G401 (cell line): ENCODE results near the gene PROX2. TPM values are rescaled to one million over a fixed set of nuclear protein-coding genes. Genes with fewer than 3 reads are reported as not detected.

Experiments used
- DNase-seq: peaks from one replicate; pipeline ENCODE4 v3.0.0-alpha.2; 2015; ENCODE audit warnings: low spot score
- in situ Hi-C: cut with HindIII; loops from 2 replicates; pipeline ENCODE4 v1.10.0; 2016; ENCODE audit warnings: low sequenced_read_pairs, mixed read lengths
- total RNA-seq: library from RNA; depleted of rRNA; stranded (reverse); fragments of >200 nt; shearing (Covaris generic); gene quantifications from 2 replicates; pipeline ENCODE4 v1.2.3, GENCODE V29; 2014

The PROX2 gene
- total RNA-seq, 1 experiment from 2014 or later, result not detected

DNA sequence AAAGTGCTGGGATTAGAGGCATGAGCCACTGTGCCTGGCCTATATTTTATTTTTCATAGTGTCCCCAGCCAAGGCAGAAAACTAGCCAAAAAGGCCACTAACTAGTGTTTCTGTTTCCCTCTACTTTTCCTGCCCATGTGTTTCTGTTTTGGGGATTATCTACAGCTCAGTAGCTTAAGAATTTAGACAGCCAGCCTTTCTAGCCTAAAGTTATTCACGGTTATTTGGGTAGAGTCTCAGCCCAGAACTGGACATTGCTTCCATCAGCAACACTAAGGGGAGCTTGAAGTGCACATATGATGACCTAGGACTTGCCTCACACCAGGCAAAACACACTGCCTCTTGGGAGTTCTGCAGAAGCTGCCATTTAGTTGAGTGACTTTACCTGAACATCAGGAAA lies 17.9 kb downstream of the PROX2 start:
- in situ Hi-C loops, result loop anchor here (5.0 kb wide), 1 partner anchor 49 kb away; no protein-coding TSS in a partner anchor

DNA sequence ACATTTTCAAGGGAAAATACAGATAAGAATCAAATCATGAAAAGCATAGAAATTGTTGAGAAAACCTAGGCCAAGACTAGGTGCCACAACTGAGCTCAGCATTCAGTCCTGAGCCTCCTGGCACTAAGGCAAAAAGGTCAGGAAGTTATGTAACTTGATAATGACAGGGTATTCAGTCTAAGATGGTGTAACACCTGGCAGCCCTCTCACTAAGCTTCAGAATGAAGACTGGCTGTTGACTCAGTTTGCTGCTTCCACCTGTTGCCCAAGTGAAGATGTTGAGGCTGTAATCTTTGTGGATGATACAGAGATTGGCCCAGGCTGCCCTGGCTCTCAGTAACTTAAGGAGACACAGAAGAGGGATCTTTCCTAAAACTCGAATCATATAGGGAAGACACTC lies 19.6 kb downstream of the PROX2 start:
- no peak for DNase-seq
- in situ Hi-C loops, result loop anchor here (5.0 kb wide), 1 partner anchor 51 kb away; no protein-coding TSS in a partner anchor

More for the DNA sequence above, 17.9 kb downstream of the PROX2 start:
- no peak for DNase-seq

DNA sequence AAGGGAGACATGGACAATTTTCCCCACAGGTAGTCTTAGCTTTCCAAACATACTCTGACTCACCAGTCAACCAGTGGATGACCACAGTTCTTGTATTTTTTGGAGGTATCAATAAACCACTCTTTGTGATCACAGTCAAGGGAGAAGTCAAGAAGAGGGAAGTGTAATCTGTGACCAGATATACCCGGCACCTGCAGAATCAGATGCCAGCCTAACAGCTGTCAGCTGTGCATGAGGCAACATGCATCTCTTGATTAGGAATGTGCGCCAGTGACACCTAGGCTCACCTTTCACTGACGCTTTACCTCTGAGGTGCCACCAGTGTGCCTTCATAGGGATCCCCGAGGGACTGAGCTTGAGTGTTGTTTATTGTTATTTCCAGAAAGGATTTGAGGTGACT lies 20.0 kb downstream of the PROX2 start:
- in situ Hi-C loops, result loop anchor here (5.0 kb wide), 1 partner anchor 51 kb away; no protein-coding TSS in a partner anchor

DNA sequence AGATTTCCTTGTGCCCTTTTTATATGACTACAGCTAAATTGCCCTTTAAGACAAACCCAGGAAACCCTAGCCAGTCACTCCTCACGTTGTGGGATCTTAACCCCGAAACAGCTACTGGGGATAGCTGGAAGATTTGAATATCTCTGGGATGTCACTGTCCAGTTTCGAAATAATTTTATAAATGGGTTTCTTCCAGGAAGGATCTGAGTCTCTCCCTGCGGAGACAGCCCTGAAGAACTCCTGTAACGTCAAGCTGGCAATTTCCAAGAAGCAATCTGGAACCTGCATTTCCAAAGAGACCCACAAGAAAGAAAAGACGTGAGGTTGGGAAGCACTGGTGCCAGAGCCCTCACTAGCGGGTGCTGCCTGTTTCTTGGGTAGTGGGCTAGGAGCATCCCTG lies 20.9 kb downstream of the PROX2 start:
- in situ Hi-C loops, result loop anchor here (5.0 kb wide), 1 partner anchor 52 kb away; no protein-coding TSS in a partner anchor
- DNase-seq, result no peak

More for the DNA sequence above, 20.0 kb downstream of the PROX2 start:
- no peak for DNase-seq

DNA sequence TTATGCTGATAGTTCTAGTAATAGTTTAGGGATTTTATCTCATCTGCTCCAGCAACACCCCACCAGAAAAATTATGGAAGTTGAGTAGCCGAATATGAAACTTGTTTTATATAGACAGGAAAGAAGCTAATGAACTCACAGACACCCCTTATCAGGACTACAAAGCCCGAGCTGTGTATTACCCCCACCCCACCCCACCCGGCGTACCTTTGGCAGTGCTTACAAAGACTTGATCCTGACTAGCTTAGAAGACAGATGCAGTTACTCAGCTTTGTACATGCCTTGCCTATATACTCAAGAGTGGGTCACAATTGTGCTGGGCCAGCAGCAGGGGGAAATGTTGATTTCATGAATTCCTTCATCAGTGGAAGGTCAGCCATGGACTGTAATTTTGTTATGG lies 22.4 kb downstream of the PROX2 start:
- in situ Hi-C loops, result no loop called here
- DNase-seq, result no peak

DNA sequence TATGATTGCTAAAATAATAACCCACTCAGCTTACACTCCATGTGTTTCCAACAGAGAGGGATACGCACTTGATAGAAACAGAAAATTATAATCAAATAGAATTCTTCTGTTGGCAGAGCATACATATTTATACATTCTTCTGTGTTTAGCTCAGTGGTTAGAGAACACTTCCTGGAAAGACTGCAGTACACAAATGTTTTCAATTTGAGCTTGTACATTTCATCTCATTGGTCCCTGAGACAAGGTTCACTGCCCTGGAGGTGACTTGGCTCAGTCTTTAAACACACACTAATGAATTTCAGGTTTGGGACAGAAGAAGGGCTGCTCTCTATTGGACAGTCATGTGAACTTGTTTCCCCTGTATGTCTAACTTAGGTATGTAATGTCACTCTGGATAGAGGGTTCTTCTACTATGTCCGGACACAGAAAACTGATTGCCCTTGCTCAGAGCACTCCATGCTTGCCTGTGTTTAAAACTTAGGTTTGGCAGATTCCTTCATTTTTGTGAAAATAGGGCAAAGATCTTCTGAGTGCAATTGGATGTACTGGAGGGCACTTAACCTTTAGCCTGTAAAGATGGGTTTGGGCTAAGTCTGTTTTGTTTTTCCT lies 22.9 kb downstream of the PROX2 start:
- DNase-seq, result no peak
- in situ Hi-C loops, result no loop called here

DNA sequence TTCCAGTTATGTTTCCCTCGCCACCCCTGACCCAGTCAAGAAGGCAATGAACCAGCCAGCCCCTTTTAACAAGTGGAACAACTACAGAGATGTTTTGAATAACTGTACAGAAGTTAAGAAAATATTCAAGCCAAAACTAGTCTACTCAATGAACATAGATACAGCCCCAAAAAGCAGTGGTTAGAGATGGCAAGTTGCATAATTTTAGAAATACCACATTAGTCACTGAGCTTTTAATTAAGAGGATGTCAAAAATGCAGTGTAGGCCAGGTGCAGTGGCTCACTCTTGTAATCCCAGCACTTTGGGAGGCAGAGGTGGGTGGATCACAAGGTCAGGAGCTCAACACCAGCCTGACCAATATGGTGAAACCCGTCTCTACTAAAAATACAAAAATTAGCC lies 27.2 kb downstream of the PROX2 start:
- in situ Hi-C loops, result no loop called here
- DNase-seq, result no peak

DNA sequence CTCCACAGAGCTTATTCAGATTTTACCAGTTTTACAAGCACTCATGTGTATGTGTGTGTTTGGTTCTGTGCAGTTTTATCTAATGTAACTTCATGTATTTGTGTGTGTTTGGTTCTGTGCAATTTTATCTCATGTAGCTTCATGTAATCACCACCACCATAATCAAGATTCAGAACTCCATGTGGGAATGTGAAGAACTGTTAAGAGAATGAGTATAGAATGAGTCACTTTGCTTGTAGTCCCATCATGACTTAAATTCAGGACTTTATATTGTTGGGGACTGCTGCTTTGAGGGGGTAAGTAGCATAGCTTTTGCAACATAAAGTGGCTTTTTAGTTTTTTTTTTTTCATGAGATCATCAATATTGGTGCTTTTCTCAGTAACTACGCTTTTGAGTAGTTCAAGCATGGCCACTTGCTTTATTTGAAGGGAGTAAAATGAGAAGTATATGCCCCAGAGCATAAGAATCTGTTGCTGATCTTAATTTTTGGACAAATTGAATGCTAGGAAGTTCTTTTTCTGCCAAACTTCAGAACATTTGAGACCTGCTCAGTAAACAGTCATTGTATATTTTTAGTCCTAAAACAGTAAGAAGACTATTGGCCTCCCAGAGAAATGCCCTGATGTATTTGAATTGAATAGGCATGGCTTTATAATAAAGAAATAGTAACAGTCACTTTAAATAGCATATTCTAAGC lies 28.8 kb downstream of the PROX2 start:
- no peak for DNase-seq
- in situ Hi-C loops, result no loop called here

DNA sequence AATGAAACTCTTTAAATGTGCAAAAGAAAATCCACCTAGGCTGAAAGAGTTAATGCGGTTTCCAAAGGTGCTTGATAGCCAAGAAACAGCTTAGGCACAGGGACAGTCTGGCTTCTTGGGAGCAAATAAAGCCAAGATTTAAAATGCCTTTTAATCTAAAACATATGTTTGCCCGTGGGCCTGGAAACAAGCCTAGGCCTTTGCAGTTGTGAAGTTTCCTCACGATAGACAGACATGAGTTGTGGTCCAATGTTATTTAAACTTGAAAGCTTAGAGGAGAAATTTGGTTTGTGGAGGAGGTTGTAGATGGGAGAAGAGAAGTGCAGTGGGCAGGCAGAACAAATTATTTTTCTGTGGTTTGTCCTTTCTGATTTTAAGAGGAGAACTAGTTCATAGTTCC lies 29.8 kb downstream of the PROX2 start:
- in situ Hi-C loops, result no loop called here
- DNase-seq, result no peak

DNA sequence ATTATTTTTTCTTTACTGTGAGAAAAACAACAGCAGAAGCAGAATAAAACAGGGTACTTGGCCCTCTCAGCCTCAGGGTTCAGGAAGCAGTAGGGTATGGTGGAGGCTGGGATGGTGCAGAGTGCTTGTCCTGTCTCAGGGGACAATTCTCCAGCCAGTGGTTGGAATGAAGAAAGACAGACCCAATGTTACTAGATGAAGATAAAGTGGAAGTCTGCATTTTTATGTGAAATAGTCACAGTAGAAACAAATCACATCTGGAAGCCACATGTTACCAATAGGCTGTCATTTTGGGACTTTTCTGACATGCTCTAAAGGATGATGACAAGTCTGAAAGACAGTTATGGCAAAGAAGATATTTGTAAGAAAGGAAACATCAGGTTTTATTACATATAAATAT lies 32.3 kb downstream of the PROX2 start:
- DNase-seq, result no peak
- in situ Hi-C loops, result no loop called here

DNA sequence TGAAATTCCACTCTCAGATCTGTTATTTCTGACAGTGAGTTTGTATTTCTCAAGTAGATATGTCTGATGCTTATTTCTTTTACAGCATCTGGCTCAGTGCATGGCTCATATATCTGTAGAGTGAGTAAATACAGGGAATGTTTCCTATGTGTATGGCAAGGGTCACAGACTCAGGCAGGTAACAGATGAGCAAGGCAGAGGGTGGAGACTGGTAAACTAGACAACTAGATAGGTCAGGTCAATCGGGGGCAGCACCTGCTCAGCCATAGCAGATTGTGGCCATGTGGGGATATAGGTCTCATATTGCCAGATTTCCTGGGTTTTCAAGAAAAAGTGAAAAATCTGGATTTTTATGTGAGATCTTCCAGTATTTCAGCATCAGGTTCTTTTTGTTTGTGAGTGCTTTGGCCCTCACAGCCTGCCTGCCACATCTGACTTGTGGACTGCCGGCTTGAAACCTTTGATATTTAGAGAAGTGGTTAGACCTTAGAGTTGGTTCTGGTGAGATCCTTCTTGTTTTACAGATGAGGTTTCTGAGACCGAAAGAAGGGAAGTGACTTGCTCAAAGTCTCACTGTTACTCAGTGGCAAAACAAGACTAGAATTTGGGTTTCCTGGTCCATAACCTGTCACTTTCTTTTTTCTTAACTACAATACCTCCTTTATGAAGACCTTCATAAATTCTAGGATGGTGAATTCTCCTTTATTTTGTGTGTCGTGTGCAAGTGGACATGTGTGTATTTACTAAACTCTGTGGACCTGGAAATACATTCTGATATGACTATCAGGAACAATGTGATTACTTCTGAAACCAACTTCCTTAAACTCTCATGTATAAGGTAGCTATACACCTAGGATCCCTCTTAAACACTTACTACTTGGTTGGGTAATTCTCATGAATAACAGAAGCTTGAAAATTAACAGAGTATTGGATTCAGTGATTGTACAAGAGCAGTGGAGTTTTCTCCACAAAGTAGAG lies 34.4 kb downstream of the PROX2 start:
- in situ Hi-C loops, result no loop called here
- no peak for DNase-seq

DNA sequence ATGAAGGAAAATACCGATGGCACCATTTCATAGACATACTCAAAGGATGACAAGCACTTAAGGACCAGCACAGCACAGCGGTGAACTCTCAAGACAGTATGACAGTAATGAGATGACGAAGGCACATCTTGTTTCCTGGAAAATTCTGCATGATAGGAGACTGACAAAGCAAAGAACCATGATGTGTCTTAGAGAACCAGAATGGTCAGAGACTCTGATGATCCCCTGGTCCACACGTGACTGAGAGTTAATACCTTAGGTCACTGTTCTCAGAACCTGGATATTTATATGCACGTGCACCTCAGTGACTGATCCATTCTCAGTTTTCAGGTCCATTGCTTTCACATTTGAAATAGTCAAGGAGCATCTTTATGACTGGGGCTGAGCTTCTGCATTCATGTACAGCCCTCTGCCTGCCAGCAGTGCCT lies 35.3 kb downstream of the PROX2 start:
- in situ Hi-C loops, result no loop called here
- DNase-seq, result no peak

DNA sequence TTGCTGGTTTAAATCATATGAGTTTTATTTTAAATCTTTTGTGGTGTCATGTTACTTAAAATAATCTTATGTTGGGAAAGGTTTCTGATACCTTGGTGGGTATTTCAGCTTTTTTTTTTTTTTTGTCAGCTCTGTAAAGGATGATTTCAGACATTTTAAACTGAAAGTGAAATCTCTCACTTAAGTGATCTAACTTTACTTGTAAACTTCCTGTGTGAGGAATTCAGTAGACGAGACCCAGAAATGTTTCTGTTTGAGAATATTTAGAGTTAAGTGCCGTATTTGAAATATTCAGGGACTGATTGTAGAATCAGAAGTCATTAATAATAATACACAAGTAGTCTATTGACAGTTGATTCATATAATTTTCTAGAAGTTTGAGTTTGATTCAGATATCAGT lies 37.8 kb downstream of the PROX2 start:
- in situ Hi-C loops, result no loop called here
- DNase-seq, result no peak

DNA sequence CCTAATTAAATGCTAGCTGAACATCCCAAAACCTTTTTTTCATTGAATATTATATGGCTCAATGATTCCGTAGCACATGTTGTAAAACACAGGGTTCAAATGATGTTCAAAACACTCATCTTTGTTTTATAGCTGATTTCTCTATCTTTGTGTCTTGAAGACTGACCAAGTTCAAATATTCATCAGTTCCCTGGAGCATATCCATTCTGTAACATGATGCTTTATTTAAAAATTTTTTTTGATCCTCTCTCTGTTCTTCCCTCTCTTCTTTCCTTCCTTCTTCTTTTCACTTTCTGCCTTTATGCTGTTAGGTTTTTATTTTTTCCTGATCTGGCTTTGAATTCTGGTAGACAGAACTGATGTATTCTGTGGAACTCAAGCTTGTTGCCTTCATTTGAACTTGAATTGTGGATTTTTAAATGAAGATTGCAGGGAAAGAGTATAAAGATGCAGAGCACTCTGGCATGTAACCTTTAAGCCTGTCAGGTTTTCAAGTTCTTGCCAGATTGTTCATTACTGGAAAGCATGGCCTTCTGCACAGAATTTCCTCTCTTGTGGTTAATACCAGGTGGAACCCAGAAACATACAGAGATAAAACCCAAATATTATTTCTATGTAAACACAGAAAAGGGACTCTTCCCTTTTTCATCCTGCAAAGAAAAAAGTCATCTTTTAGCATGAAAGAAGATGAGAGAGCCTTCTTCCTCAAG lies 39.5 kb downstream of the PROX2 start:
- in situ Hi-C loops, result no loop called here
- peak; percentile 8 for DNase-seq

DNA sequence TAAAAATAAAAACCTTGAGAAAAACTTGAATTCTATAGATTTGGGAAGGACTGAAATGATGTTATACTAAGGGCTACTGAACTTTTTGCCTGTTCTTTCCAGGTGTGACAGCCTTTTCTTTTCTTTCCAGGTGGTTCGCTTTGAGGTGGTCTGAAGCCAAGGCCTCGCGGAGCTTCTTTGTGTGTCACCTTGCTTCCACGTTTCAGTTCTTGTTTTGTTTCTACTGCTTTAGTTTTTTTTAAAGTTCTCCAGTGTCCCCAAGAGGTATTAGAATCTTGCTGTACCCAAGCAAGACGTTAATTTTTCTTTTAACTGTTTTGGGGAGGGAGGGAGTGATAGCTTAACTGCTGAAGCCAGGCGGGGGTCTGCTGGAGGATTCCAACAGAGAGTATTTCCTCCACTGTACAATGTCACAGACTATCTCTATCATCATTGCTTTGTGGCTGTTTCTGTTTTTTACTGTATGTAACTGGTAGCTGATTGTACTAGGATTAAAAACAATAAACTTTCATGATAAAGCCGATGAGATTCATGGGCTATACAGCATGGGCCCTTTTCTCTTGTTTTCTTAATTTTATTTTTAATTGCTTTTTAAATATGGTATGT lies 40.2 kb downstream of the PROX2 start:
- in situ Hi-C loops, result no loop called here
- DNase-seq, result no peak

DNA sequence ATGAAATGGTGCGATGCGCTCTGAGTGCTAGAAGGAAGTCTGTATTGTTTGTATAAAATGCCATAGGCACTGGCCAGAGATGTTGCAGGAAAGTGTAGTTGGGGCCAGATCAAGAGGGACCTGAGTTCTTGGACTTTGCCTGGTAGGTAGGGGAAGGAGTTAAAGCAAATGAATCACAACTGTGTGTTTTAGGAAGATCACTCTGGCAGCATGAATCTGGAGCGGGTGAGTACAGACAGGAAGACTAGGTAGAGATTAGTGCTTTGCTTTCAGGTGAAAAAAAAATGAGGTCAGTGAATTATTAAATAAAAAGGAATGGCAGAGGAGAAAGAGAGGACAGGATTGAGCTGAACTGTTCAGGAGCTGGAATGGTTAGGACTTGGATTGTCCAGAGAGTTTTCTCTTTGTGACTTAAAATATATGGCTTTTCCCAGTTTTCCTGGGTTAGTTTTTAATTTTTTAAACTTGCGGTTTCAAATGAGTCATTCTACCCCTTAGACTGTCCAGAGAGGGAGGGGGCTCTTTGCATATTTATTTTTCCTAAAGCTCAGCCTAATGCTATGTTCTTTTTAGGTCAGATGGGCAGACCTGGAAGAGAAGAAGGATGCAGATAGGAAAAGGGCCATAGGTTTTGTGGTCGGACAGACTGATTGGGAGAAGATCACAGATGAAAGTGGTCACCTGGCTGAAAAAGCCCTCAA lies 41.1 kb downstream of the PROX2 start:
- in situ Hi-C loops, result no loop called here

DNA sequence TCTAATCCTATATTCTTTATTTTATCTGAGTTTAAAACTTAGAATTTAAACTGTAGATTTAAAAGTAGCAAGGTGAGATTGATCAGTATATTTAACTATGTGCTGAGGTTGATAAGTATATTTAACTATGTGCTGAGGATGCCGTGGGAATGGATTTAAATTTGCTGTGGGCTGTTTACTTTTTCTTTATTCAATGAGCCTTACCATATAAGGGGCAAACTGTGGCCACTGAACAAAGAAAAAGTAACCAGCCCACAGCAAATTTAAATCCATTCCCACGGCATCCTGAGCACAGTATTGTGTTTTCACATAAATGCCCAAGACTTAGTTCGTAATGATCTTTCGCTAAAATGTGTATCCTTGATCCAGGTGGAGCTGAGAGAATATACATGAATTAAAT lies 43.1 kb downstream of the PROX2 start:
- DNase-seq, result no peak
- in situ Hi-C loops, result no loop called here

More for the DNA sequence above, 41.1 kb downstream of the PROX2 start:
- DNase-seq, result no peak

DNA sequence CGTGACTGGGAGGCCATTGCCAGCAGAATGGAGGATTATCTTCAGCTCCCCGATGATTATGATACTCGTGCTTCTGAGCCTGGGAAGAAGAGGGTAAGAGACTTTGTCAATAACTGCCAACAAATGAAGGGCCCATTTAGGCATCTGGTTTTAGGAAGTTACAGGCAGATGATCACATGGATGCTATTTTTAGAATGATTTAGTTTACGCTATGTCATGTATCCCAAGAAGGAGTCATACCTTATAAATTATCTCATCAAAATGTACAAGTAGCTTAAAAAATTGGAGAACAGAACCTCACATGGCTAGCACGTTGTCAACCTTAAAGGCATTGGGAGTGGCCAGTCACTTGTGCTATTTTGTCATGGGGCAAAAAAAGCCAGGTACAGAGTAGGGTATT lies 46.7 kb downstream of the PROX2 start:
- no peak for DNase-seq
- in situ Hi-C loops, result no loop called here
